Lower leg skin (tissue), 3 donors: ENCODE results near the gene AHSP.

Experiments used
- POLR2A ChIP-seq, 2 donors: fragments of 450-650 bp; IDR thresholded peaks; one replicate each; pipeline ENCODE4 v1.6.1; 2016 to 2017; ENCODE audit warnings: antibody characterized with exemption in 2 of 2, mild to moderate bottlenecking in 1 of 2, moderate library complexity in 1 of 2
- TF ChIP-seq, protein P1 (sequence below), 3 donors: fragments of 450-650 bp; IDR thresholded peaks; one replicate each; pipeline ENCODE4 v1.5.1; 2016; ENCODE audit warnings: antibody characterized with exemption in 3 of 3, mild to moderate bottlenecking in 3 of 3, moderate library complexity in 2 of 3

DNA sequence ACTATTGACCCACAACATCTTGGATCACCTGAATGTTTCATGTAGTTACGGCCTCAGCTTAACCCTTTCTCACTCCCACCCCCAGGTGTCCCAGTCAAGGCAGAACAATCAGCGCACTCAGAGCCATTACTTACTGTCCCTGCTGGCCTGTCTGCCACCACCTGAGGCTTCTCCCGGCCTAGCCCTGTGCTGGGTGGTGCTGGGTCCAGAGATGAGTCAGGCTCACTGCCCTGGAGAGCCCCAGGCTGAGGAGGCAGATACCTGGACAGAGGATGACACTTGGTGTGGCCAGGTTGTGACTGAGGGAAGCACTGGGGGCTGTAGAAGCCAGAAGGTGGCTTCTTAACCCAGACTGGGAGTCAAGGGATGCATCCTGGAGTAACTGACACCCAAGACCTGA lies 48.7 kb upstream of the AHSP start:
- TF ChIP-seq, protein P1, sequence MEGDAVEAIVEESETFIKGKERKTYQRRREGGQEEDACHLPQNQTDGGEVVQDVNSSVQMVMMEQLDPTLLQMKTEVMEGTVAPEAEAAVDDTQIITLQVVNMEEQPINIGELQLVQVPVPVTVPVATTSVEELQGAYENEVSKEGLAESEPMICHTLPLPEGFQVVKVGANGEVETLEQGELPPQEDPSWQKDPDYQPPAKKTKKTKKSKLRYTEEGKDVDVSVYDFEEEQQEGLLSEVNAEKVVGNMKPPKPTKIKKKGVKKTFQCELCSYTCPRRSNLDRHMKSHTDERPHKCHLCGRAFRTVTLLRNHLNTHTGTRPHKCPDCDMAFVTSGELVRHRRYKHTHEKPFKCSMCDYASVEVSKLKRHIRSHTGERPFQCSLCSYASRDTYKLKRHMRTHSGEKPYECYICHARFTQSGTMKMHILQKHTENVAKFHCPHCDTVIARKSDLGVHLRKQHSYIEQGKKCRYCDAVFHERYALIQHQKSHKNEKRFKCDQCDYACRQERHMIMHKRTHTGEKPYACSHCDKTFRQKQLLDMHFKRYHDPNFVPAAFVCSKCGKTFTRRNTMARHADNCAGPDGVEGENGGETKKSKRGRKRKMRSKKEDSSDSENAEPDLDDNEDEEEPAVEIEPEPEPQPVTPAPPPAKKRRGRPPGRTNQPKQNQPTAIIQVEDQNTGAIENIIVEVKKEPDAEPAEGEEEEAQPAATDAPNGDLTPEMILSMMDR (IDR thresholded peaks at IDR 0.05): no peak
- TF ChIP-seq POLR2A (IDR thresholded peaks at IDR 0.05): no peak
